ENCODE measurements around the gene CD300E. TPM values are rescaled to one million over a fixed set of nuclear protein-coding genes. Genes with fewer than 3 reads are reported as not detected.
"Not testable (repeated sequence)": the region's sequence is repeated elsewhere in the genome, so short reads cannot be mapped to it uniquely, and the experiment has no call there.

CD300E gene
- total RNA-seq, 1 donor from 2014 or later = 0.72 TPM

DNA sequence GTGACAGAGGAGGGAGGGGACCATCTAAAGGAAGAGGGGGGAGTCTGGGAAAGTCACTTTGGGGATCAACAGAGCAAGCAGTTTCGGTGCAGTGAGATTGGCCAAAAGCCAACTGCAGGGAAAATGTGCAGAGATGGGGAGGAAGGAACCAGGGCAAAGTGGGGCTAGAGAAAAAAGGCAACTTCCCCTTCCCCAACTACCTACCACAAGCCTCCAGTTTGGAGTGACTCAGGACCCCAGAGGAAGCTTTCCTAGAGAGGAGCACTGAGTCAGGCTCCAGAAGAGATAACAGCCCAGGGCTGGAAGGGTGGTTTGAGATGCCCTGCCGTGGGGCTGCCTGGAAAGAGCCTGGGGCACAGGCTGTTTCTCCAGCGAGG, 24.5 kb downstream of the CD300E start:
- DNase-seq (ENCODE audit: low spot score) = no peak

DNA sequence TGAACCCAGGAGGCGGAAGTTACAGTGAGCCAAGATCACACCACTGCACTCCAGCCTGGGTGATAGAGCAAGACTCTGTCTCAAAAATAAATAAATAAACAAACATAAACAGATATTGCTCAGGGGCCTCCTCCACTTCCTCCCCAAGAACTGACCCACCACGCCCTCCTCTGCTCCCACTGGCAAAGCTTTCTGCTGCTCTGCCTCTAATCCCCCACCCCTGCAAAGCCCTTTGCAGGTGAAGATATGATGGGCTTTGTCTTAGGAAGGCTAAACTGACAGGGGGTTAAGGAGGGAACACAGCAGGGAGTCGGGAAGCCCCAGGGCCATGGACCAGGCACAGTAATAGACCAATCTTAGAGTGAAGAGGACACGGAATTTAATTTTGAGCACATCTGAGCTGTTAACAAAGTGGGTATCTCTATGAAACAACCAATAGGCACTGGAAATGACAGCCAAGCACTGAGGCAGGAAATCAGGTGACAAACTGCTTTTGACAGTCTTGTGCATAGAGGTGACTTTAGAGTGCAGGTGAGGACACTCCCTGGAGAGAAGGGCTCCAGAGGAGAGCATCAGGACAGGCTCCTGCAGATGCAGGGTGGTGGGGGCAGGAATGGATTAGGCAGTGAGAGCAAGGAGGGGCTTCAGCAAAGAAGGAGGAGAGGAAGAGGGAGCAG, 25.1 kb downstream of the CD300E start:
- no peak for DNase-seq (ENCODE audit: low spot score)

DNA sequence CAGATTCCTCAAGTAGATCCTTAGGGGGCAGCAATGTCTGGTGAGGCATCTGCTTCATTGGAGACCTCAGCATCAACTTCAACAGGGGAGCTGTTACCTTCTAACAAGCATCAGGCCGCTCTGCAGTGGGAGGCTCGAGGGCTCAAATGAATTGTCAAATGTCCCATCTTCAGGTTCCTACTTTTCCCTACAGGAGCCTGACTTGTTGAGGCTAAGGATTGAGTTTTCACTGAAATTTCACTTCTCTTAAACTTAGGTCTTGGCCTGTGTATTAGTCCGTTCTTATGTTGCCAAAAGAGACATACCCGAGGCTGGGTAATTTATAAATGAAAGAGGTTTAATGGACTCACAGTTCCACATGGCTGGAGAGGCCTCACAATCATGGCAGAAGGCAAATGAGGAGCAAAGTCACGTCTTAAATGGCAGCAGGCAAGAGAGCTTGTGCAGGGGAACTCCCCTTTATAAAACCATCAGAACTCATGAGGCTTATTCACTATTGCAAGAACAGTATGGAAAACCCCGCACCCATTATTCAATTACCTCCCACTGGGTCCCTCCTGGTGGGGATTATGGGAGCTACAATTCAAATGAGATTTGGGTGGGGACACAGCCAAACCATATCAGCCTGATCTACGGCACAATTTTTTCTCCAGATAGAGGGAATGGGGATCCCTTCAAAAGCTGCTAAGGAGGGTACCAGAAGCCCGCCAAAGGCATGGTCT, 26.3 kb downstream of the CD300E start:
- DNase-seq (ENCODE audit: low spot score) = no peak

DNA sequence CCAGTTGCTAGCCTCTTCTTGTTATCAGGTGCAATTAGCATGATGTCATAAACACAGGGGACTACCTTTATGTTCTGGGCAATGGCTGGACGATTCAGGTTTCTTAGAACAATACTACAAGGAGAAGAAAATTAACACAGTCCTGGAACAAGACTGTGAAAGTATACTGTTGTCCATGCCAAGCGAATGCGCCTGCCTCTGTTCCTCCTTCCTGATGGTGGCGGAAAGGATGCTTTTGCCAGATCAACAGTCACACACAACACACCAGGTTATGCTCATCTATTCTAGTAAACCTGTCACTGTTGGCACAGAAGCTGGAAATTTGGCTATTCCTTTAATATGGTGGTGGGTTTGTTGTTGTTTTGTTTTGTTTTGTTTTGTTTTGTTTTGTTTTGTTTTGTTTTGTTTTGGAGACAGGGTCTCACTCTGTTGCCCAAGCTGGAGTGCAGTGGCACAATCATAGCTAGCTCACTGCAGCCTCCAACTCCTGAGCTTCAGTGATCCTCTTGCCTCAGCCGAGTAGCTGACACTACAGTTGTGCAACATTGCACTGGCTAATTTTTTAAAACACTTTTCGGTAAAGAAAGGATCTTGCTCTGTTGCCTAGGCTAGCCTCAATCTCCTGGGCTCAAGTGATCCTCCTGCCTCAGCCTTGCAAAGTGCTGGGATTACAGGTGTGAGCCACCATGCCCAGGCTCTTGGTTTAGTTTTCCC, 28.3 kb downstream of the CD300E start:
- no peak for DNase-seq (ENCODE audit: low spot score)

DNA sequence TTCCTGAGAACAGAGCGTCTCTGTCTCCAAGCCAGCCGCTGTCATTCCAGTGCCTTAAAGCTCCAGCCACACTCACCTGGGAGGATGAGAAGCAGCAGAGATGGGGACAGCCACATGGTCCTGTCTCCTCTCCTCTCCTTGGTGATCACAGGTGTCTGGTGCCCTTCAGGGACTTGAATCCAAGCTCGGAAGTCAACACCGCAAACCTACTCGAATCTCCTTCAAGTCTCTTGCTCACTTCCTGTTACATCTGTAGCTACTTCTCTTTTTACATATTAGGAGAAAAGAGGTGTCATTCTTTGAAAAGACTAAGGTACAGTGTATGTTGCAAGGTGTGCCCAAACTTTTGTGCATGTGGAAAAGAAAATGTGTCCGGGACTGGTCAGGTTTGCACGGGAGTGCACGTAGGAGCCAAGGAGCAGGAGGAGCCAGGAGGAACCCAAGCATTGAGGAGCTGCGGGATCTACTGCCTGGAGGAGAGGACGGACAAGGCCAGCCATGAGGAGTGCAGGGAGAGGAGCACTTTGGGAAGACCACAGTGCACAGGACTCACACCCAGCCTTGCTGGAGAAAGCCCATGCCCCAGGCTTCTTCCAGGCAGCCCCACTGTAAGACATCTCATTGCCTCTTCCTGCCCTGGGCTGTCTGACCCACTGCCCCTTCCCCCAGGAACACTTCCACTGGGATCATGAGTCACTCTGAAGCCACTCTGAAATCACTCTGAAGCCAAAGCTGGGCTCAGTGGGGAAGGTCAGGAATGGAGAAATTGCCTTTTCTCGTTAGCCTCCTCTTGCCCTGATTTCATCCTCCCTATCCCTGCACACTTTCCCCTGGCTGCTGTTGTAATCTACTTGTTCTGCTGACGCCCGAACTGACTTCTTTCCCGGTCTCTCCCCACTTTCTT, 31.2 kb downstream of the CD300E start, which contains the start of gene CD300LD:
TSS of gene CD300LD (minus strand) at position 197 of the 904 bp plus-strand sequence. CDS start at position 116, 81 bp downstream.
- no peak for DNase-seq (ENCODE audit: low spot score)

DNA sequence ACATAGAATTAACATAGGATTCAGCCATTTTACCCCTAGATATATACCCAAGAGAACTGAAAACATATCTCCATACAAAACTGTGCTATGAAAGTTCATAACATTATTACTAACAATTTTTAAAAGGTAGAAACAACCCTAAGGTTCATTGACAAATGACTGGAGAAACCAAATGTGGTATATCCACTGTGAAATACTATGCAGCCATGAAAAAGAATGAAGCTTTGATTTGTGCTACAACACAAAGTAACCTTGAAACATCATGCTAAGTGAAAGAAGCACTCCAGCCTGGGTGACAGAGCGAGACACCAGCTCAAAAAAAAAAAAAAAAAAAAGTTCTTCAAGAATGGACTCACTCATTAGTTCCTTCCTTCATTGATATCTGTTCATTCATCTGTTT, 32.0 kb downstream of the CD300E start:
- no peak for DNase-seq (ENCODE audit: low spot score)

DNA sequence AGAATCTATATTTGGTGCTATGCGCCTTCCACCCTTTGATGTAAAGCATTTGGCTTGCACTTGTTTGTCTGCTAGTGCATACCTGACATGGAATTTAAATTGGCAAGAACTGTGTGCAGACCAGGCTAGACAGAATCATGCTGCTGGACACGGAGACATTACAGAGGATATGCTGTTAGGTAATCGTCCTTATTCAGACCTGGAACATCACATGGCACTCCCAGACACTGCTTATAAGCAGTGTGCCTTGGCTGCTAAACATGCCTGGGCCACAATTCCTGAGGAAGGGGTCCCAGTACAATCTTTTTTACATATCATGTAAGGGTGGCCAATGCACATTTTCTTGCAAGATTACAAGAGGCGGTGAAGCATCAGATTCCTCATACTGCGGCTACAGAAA, 37.8 kb downstream of the CD300E start:
- no peak for DNase-seq (ENCODE audit: low spot score)

DNA sequence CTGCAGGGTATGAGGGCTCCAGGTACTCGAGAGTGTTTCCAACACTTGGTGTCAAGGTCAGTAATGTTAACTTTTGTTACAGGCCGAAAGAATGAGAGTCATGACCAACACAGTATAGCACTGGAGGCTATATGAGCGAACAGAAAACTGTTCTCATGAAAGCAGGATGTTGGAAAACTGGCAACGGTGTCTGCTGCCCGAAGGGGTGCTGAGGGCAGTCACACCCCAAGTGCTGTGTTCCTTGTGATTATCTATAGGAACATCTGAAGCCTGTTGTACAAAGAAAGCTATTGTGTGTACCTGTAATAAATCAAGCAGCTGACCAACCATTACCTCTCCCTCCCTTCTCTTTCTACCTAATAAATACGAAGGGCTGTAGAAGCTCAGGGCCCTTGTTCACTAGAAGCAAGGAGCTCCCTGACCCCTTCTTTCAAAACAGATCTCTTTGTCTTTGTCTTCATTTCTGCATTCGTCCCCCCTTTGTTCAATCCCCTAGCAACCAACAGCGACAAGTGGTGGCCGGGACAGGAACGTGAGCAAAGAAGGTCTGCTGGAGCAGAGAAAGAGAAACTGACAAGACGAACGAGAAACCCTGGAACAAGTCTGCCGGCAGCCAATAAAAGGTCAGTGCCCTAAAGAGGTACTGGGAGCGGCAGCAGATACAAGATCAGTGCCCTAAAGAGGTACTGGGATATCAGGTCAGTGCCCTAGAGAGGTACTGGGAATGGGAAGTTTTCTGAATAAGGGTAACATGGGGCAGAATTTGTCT, 39.1 kb downstream of the CD300E start:
- DNase-seq (ENCODE audit: low spot score) = no peak

DNA sequence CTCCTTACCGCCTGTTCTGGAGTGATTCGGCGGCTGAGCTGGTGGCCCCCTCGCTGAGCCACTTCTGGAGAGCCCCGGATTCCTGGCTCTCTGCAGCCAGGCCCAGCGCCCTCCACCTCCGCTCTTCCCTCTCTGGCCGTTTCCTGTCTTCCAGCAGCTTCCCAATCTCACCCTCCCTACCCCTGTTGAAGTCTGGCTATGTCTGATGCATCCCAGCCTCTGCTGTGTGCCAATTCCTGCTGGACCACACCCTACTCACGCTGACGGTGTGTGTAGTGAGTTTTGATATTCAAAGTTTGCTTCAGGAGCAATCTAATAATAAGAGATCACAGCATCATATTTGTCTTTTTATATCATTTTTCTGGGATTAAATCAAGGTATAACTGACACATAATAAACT, 40.9 kb downstream of the CD300E start:
- peak; percentile 67 for DNase-seq (ENCODE audit: low spot score)

DNA sequence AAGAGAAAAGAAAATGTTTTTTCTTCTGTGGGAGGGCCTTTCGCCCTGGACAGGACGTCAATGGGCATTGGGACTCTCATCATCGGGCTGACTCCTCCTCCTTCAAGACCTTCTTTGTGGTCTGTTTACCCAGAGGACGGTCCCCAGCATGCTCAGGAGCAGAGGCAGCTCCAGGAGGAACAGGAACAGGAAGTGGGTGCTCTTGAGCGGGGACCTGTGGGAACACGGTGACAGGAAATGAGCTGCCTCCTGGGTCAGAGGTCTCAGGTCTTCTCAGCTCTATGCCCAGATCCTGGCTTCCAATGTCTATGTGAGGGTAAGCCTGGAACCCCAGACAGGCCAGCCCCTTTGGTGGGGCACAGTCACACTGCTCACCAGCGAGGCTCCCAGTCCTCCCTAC, 43.6 kb downstream of the CD300E start:
- no peak for DNase-seq (ENCODE audit: low spot score)

DNA sequence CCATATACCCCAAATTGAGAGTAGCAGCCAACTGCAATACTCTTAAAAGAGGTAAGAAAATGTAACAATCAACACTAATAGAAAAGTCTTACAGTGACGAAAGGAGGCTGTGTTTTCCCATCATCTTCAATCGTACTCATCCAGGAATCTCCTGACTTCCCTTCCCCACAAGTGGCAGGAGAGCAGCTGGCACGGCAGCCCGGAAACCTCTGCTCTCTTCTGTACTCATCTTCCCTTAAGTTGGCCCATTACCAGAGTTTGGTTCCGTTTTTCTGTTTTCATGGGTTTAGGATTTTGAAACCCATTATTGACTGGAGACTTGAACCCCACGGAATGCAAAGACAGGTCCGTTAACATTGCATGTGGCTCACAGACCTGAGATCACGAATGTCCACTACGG, 44.6 kb downstream of the CD300E start:
- no peak for DNase-seq (ENCODE audit: low spot score)

DNA sequence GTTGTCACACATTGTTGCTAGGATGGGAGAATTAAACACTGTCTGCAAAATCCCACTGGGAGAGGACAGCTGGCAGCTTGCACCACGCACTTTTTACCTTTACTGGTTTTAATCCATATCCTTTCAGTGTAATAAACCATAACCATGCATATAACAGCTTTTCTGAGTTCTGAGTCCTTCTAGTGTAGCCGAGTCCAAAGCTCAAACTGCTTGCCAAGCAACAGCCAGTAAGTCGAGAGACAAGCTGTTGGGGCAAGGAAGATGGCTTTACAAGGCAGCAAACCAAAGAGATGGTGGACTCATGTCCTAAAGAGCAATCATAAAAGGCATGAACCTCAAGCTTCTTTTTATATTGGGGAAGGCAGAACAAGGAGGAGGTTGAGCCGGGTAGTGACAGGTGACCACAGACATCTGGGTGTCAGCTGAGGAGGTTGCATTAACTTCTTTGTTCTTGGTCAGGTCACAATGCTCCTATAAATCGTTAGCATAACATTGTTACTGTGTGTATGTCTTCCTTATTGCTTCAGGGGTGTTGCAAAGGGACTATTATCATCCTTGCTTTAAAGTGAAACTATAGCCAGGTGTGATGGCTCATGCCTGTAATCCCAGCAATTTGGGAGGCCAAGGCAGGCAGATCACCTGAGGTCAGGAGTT, 48.9 kb downstream of the CD300E start:
- DNase-seq (ENCODE audit: low spot score) = no peak

DNA sequence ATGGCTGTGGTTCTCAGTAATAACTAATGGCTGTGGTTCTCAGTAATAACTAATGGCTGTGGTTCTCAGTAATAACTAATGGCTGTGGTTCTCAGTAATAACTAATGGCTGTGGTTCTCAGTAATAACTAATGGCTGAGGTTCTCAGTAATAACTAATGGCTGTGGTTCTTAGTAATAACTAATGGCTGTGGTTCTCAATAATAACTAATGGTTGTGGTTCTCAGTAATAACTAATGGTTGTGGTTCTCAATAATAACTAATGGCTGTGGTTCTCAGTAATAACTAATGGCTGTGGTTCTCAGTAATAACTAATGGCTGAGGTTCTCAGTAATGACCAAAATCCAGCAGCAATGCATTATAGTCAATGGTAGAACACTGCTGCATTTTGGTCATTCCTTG, 49.9 kb downstream of the CD300E start:
- DNase-seq (ENCODE audit: low spot score) = not testable (repeated sequence)

DNA sequence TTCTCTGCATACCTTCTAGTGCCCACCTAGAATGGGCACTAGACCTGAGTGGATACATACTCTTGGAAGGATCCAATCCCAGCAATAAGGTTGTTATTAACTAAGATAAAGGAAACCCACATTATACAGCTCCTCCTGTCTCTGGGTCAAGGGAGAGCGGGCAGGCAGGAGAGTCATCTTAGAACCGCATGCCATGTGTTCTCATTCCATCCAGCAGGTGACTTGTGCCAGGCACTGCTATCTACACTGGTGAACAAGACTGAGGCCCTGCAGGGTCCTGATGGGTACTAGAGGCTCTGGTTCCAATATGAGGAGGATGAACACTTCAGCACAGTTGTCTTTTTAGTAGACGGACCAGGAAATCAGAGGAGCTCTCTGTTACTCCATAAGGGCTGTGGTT, 50.4 kb downstream of the CD300E start:
- DNase-seq (ENCODE audit: low spot score) = no peak

DNA sequence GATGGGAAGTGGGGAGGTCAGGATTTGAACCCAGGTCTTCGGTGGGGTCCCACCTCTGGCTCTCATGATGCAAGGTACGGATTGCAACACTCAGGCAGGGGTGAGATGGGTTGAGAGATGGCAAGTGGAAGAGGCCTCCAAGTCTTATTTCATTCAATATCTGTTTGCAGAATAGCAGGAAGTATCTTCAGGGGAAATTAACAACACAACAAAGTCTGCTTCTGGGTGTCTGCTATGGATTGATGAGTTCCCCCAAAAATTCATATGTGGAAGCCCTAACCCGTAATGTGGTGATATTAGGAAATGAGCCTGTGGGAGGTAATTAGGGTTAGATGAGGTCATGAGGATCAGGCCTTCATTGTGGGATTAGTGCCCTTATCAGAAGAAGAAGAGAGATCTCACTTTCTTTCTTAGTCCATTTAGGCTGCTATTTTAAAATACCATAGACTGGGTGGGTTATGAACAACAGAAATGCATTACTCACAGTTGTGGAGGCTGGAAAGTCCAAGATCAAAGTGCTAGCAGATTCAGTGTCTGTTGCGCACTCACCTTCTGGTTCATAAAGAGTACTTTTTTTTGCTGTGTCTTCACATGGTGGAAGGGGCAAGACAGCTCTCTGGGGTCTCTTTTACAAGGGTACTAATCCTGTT, 51.8 kb downstream of the CD300E start:
- no peak for DNase-seq (ENCODE audit: low spot score)

DNA sequence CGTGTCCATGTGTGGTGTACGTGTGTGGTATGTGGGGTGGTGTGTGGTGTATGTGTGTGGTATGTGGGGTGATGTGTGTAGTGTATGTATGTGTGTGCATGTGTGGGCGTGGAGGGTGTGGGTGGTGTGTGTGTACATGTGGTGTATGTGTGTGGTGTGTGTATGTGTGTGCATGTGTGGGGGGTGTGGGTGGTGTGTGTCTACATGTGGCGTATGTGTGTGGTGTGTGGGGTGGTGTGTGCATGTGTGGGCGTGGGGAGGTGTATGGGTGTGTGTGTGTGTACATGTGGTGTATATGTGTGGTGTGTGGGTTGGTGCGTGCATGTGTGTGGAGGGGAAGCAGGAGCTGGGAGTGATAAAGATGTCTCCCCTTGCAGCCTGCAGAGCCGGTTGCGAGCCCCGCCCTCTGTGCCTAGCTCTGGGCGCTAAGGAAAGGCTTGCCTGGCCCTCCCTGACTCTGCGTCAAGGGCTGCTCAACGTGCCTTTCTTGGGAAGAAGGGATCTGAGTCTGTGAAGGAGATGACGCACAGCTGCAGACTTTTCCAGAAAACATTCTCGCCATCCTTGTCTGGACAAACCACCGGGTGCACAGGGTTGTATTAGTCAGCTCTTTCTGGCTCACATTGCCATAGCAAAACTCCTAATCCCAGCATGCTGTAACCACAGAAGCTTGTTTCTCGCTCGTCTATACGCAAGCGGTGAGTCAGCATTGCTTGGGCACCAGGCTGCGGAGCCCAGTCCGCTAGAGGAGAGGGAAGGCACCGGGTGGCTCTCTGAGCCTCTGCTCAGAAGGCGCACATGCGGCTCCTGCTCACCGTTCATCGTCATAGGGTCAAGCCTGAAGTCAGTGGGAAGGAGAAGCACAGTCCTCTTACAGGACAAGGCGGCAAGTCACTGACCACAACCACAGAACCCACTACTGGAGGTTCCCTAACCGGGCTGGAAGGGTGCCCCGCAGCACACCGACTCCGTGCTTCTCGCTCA, 54.2 kb downstream of the CD300E start:
- DNase-seq (ENCODE audit: low spot score) = peak; percentile 99

DNA sequence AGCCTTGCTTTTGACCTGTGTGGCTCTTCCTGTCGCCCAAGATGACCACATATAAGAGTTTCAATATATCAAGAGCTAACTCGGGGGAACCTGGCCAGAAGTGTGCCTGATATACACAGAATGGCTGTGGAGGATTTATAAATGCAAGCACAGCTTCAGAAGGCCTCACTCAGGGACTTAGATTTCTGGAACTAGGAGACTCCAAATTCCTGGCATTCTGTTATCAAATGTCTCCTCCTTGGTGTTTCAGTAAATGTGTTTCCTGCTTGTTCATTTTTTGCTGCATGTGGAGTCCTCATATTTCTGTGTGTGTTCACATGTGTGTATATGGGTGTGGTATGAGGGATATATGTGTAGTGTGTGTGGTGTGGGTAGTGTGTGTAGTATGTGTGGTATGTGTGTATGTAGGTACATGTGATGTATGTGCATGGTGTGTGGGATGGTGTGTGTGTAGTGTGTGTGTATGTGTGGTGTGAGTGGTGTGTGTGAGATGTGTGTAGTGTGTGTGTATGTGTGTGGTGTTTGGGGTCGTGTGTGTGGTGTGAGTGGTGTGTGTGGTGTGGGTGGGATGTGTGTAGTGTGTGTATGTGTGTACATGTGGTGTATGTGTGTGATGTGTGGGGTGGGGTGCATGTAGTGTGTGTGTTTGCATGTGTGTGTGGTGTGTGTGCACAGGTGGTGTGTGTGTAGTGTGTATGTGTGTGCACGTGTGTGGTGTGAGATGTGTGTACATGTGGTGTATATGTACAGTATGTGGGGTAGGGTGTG, 55.2 kb downstream of the CD300E start:
- DNase-seq (ENCODE audit: low spot score) = peak; percentile 85

DNA sequence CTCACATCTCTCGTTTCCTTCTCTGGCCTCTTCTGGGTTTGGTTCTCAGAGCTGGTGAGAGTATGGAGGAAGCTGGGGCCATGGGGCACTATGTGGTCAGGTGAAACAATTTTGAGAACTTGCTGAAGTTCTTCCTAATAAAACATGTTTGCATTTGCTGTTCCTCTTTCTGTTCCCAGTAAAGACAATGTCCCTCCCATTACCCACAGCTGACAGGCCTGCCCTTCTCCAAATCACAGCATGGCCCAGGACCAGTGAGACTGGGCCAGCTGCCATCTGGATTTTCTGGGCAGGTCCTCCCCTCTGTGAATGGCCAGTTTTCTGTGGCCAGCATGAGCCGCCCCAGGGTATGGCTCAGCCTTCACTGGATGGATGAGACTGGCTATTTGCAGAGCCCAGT, 56.1 kb downstream of the CD300E start, which contains the start of gene CD300H:
TSS of gene CD300H (minus strand) at position 113 of the 400 bp plus-strand sequence.
- no peak for DNase-seq (ENCODE audit: low spot score)

Measured in umbilical cord (tissue), 2 donors.